GM18508 (cell line): ENCODE measurements around the gene SUSD2.
"Not testable (repeated sequence)": the region's sequence is repeated elsewhere in the genome, so short reads cannot be mapped to it uniquely, and the experiment has no call there.

Experiments used
- ATAC-seq: cut with Tn5 transposase; IDR thresholded peaks from one replicate; pipeline ENCODE4 v1.9.1; 2021; ENCODE audit warnings: moderate number of reproducible peaks; ENCODE audit not compliant: insufficient read depth, unreplicated experiment

SUSD2 gene

GRCh38 chr22:24208012-24208749, 26.9 kb downstream of the SUSD2 start:
- ATAC-seq: no peak

- ATAC-seq: no peak
These were observed 27.7 kb downstream of the SUSD2 start for GRCh38 chr22:24209016-24209415.

- no peak for ATAC-seq
These were observed 28.4 kb downstream of the SUSD2 start for GRCh38 chr22:24209687-24210086.

- not testable (repeated sequence) for ATAC-seq
These were observed 29.1 kb downstream of the SUSD2 start for GRCh38 chr22:24210409-24210808.

- not testable (repeated sequence) for ATAC-seq
These were observed 30.4 kb downstream of the SUSD2 start for GRCh38 chr22:24211716-24212115.

DNA sequence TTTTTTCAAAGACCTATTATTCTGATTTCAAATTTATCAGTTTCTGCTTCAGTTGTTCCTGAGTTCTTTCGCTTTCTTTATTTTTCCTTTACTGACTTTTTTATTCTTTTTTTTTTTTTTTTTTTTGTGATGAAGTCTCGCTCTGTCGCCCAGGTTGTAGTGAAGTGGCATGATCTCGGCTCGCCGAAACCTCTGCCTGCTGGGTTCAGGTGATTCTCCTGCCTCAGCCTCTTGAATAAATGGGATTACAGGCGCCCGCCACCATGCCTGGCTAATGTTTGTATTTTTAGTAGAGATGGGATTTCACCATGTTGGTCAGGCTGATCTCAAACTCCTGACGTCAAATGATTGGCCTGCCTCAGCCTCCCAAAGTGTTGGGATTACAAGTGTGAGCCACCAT, 31.8 kb downstream of the SUSD2 start:
- ATAC-seq: not testable (repeated sequence)

- no peak for ATAC-seq
These were observed 33.4 kb downstream of the SUSD2 start for GRCh38 chr22:24214467-24215285.

DNA sequence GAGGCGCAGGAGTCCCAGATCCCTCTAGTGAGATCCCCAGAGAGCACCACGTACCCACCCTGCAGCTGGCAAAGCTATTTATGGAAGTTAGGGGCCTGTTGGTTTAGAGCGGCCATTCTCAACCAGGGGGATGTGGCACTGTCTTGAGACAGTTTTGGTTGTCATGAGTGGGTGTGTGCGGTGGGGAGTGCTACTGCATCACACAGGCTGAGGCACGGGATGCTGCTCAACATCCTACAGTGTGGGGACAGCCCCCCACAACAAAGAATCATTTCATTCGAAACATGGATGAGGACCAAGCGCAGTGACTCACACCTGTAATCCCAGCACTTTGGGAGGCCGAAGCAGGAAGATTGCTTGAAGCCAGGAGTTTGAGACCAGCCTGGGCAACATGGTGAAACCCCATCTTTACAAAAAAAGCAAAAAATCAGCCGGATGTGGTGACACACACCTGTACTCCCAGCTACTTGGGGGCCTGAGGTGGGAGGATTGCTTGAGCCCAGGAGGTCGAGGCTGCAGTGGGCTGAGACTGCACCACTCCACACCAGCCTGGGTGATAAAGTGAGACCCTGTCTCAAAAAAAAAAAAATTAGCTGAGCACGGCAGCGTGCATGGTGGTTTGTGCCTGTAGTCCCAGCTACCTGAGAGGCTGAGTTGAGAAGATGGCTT, 35.4 kb downstream of the SUSD2 start:
- no peak for ATAC-seq

DNA sequence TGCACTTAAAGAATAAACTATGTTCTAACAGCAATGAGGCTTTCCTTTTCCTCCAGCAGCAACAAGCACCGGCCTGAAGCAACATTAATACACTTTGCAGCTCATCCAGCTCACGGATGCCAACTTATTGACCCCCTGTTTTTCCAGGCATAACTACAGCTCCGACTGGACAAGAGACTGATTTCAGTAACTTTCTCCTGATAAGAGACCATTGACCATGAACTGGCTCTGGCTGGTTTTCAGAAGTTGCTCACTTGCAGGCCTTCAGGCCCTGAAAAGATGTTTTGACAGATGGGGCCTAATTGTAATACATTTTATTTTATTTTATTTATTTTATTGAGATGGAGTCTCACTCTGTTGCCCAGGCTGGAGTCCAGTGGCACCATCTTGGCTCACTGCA, 36.1 kb downstream of the SUSD2 start:
- no peak for ATAC-seq

GRCh38 chr22:24219750-24220149, 38.5 kb downstream of the SUSD2 start:
- no peak for ATAC-seq

GRCh38 chr22:24224468-24224867, 43.2 kb downstream of the SUSD2 start:
- no peak for ATAC-seq

DNA sequence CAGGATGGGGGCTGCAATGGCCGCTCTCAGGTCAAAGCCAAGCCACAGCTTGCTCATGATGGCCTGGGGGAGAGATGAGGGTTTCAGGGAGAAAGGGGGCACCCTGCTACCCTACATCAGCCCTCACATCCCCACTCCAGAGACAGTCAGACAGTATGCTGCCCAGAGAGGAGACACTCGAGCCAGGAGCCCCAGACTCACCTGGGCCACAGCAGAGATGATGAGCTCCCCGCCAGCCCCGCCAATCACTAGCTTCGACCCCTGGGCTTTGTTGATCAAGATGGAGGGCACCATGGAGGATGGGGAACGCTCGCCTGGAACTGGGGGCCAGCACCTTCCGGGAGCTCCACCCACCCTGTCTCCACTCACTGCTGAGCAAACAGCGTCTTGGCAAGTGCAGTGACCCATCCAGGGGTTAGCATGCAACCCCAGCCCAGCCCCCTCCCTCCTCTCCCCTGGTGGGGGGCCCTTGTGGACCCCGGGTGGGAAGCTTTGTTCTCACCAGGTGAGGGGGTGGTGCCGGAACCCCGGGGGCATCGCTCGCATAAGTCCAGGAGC, 43.8 kb downstream of the SUSD2 start:
- no peak for ATAC-seq

GRCh38 chr22:24225951-24226350, 44.7 kb downstream of the SUSD2 start:
- ATAC-seq: no peak

DNA sequence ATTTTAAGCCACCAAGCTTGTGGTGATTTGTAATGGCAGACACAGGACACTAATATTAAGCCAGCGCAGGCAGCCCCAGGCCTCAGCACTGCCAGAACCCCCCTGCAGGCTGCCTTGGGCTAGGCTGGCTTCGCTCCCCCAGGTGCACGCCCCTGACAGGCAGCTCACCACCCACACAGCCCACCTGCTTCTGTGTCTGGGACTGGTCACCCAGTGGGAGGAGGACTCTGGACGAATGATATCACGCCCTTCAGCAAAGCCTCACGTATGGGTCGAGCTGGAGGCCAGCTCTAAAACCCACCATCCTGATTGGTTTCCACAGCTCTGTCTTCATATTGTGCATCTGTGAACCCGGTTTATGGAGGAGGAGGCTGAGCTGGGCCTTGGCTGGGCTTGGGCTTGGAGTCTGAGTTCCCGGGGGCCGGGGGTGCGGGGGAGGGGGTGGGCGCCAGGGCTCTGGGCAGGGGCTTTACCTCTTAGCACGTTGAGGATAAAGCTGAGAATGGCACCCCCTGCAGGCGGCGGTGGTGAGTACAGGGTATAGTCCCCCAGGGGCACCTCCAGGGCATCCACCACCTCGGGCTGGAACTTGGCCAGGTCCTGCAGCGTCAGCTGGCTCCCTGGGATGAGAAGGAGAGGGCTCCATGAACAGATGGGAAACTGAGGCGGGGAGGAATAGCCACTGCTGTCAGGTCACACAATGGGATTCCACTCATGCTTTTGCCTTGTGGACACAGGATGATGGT, 49.8 kb downstream of the SUSD2 start:
- ATAC-seq: no peak

- no peak for ATAC-seq
These were observed 50.4 kb downstream of the SUSD2 start for GRCh38 chr22:24231706-24232105.

DNA sequence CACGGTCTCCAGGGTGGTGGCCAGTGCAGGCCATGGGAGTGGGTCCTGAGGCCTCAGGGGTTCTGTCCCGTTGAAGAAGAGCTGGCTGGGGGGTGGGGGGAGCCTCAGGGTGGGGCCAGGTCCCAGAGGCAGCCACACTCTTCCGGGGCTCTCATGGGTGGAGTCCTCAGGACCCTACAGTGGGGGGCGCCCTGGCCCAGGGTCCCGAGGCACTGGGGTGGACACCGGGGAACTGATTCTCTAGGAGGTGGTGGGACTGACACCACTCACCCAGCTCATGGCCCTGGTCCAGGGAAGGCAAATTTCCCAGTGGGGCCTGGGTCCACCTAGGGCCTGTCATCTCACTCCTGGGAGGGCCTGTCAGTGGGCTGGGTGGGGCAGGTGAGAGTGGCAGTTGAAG, 50.8 kb downstream of the SUSD2 start:
- no peak for ATAC-seq

DNA sequence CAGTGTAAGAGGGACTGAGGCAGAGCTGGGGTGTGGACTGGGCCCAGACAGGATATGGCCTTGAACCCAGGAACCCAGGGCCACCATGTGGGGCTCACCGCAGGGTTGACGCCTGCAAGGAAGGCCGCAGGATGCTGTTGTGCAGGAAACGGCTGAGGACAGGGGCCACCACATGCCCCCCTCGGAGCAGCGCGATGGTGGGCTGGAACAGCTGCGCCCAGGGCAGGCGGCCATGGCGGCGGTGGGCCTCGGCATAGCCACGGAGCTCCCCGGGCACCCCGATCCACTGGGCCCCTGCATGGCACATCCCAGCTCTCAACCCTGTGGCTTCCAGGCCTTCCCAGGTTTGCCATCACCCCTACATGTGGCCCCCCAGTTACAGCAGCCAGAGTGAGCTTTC, 51.4 kb downstream of the SUSD2 start:
- no peak for ATAC-seq

GRCh38 chr22:24233235-24233634, 51.9 kb downstream of the SUSD2 start:
- ATAC-seq: no peak

- ATAC-seq: no peak
These were observed 52.5 kb downstream of the SUSD2 start for GRCh38 chr22:24233816-24234215.

DNA sequence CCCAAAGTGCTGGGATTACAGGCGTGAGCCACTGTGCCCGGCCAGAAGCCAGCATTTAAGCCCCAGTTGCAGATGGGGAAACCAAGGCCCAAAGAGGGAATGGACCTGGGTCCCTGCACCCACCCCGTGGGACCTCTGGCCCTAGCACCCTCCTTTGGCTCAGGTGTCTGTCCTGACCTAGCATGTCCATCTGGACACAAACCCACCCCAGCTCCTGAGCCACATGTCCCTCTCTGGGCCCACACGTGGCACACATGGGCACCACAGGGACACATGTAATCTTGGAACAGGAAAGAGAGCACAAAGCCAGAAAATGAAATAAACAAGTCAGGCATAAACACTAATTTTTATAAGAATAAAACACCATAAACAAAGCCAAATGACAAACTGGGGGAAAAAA, 54.0 kb downstream of the SUSD2 start:
- ATAC-seq: no peak
